GM15510 (cell line): ENCODE results near the gene MAPT.

Experiments used
- POLR2A ChIP-seq: IDR thresholded peaks from 3 replicates; pipeline ENCODE4 v1.6.1; 2011; ENCODE audit warnings: borderline replicate concordance; ENCODE audit not compliant: insufficient read length; ENCODE audit errors: extremely low read depth

The MAPT gene

DNA sequence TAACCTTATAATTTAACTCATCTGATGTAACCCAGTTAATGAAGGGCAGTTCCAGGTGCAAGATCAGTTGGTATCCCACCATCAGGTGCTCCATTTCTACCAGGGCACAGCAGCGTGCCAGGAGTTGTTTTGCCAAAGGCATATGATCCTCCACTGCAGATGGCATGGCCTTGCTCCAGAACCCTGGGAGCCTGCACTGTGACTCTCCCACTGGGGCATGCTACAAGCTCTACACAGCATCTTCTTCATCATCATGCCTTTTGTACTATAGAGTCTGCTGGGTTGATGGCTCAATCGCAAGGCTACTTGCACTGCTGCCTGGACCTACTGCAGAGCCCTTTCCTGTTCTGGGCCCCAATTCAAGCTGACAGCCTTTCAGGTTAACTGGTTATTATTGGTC is 11.3 kb upstream of the MAPT start:
- no peak for TF ChIP-seq POLR2A

DNA sequence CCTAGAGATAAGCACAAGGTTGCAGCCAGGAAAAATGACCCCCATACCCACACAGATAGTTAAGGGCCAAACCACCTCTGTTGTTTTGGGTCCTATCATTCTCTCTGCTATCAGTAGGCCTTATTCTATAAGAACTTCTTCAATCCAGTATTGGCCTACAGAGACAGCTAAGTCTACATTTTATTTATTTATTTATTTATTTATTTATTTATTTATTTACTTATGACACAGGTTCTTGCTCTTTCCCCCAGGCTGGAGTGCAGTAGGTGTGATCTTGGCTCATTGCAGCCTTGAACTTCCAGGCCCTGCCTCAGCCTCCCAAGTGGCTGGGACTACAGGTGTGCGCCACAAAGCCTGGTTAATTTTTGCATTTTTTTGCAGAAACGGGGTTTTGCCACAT is 7.5 kb upstream of the MAPT start:
- TF ChIP-seq POLR2A = no peak

DNA sequence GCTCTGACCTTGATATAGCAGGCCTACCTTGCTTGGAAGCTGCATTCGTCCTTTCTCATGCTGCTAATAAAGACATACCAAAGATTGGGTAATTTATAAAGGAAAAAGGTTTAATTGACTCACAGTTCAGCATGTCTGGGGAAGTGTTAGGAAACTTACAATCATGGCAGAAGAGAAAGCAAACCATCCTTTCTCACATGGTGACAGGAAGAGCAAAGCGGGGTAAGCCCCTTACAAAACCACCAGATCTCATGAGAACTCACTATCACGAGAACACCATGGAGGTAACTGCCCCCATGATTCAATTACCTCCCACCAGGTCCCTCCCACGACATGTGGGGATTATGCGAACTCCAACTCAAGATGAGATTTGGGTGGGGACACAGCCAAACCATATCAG is 6.0 kb upstream of the MAPT start:
- TF ChIP-seq POLR2A = no peak

DNA sequence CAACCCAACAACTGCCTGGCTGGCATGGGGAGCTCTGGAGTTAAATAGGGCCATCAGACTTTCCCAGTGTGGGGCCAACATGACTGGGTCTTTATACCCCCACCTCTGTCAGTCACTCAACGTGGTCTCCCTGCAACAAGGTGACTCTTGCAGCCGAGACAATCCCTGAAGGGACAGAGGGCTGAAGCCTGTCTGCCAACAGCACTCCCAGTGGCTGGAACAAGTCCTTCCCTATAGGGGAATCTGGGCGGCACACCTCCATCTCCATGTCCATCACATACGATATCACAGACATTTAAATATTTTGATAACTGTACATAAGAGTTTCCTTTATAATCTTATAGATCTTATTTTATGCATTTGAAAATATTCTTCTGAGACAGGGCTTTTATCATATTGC is 4.8 kb upstream of the MAPT start:
- TF ChIP-seq POLR2A = no peak

DNA sequence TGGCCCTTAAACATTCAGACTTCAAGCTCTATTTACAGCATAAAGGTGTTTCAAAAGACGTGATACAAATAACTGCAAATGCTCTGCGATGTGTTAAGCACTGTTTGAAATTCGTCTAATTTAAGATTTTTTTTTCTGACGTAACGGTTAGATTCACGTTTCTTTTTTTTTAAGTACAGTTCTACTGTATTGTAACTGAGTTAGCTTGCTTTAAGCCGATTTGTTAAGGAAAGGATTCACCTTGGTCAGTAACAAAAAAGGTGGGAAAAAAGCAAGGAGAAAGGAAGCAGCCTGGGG is 681 bp upstream of the MAPT start:
- TF ChIP-seq POLR2A = no peak

DNA sequence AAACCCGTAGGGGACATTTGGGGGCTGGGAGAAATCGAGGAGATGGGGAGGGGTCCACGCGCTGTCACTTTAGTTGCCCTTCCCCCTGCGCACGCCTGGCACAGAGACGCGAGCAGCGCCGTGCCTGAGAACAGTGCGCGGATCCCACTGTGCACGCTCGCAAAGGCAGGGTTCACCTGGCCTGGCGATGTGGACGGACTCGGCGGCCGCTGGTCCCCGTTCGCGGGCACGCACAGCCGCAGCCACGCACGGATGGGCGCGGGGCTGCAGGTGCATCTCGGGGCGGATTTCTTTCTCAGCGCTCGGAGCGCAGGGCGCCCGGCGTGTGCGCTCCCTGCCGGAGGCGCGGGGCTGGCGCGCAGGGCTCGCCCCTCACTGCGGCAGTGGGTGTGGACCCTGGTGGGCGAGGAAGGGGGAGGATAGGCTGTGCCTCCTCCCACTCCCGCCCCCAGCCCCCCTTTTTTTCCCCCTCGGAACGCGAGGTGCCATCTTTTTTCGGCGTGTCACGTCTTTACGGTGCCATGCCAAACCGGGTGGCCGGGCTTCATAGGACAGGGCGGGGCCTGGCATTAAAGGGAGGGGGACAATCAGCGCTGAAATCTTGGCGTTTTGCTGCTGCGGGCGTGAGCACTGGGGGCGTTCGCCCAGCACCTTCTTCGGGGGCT is 1.1 kb downstream of the MAPT start:
- no peak for TF ChIP-seq POLR2A

DNA sequence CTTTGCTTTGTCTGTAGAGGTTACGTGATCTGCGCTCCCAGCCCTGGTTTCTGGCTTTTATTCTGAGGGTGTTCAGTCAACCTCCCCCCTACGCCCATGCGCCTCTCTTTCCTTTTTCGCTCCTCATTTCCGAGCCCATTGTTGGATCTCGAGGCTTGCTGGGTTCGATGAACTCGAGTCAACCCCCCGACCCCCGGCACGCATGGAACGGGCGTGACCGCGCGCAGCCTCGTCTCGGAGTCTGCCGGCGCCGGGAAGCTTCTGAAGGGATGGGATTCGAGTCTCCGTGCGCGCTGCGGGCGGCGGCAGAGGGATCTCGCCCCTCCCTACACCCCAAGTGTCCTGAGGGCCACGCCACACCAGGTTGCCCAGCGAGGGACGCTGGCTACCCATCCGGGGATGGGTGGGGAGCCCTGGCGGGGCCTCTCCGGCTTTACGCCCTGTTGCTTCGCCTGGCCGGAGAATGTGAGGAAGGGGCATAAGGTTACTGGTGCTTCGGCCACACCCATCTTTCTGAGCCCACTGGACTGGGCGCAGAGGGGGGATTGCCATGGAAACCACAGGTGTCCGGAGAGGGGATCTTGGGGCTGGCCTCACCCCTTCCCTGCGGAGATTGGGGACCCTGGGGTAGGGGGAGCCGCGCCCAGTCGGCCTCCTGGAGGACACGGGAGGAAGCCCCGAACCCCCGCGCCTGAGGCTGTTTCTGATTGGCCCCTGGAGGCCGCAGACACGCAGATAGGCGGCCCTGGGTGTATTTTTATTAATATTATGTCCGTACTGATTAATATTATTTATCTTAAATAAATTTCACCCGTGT is 1.8 kb downstream of the MAPT start:
- TF ChIP-seq POLR2A = no peak

DNA sequence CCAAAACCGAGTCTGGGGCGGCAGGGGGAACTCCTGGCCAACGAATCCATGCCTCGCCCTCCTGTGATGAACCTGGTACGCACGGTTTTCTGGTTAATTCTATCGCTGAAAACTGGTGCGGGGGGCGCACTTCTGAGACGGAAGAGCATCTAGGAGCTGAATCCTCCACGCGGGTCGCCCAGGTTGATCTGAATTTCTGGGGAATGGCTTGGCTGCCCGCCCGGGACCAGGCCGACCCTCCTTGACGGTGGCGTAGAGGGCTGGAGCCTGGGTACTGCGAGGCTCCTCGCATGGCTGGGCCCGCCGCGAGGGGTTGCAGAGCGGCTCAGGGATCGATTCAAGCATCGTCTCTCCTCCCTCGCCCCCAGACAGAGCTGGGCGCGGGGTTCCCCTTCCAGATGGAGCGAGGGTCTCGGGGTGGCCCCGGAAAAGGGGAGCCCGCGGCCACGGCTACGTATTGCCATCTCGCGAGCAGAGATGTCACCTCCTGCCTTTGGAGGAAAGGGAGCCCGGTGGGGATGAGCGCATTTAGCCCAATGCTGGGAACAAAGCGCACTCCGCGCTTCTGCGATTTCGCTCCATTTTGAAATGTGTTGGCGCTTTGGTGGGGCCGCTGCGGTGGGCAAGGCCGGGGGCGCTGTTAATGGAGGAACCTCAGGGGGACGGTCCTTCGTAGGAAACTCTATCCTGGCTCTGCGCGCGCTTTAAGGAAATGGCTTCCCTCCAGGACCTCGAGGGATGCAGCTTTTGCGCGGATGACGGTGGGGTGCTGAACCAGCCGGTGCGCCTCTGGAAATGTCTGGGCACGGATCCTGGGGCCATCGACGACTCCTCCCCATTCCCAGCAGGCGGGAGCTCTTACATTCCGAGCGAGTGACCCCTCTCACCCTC is 2.7 kb downstream of the MAPT start:
- no peak for TF ChIP-seq POLR2A

DNA sequence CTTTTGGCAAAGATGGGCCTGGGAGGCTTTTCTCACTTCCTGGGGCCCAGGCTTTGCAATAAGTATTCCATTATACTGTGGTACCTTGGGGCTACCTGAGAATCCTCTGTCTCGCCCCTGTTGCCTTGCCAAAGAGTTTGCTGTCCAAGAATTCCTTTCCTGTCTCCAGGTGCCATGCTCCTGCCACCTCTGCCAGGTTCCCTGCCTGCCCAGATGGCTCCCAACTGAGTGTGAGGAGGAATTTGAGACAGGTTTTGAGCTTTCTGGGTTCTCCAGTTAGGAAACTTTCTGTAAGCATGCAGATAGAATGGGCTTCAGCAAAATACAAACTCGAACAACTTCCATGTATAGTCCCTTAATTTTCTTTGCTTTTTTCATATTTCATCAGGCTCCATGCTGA is 5.8 kb downstream of the MAPT start:
- no peak for TF ChIP-seq POLR2A

DNA sequence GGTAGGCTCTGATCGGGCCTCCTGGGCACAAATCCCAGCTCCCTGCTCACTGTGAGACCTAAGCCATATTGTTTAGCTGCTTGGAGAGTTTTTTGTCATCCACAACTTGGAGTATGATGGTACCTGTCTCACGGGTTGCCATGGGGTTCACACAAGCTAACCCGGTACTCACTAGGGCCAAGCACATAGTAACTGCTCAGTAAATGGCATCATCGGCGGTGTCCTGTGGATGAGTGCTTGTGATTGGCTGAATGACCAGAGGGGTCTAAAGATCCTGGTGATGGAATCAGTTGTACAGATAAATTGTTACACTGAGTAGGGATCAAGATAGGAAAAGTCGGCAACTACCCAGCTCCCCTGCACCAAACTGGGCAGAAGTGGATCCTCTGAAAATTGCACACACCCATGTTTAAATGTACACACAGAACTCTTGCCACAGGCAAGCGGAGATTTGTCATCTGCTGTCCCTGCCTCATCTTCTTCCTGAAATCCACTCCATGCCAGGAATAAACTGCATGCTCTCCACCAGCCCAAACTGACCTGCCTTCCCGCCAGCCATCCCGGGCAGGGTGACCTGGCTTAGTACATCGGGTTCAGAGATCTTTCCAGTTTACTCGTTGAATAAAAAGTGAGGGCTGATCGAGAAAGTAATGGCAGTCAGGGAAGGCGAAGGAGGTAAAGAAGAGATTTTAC is 6.5 kb downstream of the MAPT start:
- no peak for TF ChIP-seq POLR2A

DNA sequence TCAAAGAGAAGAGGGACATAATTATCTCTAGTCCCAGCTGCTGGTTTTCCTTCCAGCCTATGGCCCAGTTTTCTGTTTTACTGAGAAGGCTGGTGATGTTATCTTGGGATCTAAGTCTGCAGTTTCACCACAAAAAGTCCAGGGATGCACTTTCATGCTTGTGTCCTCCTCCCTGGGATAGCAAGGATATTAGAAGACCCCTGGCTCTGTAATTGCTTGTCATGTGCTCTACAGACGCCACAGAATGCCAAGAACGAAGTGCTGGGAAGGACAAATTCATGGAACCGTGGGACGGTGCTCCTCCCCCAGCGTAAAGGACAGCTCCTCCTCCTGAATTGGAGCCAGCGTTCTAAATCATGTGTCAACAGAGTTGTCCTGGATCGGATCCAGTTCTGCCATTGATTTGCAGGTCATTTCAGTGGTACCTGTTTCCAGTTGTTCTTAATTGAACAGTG is 8.6 kb downstream of the MAPT start:
- TF ChIP-seq POLR2A = no peak

DNA sequence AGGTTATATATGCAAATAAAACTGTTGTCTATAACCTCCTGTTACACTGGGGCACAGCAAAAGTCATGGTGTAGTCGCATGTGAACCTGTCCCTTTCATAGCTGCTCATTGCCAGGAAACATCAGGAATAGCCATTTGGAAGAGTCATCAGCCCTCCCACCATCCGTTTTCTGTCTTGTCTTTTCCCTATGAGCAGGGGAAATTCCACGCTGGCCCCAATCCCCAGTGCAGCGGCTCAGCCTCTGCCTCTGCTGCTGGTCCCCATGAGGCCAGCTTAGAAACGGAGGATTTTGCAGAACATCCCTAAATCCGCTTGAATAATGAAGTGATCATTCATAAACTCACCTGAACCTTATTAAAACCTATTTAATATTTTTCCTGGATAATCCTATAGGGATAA is 10.5 kb downstream of the MAPT start:
- TF ChIP-seq POLR2A = no peak

DNA sequence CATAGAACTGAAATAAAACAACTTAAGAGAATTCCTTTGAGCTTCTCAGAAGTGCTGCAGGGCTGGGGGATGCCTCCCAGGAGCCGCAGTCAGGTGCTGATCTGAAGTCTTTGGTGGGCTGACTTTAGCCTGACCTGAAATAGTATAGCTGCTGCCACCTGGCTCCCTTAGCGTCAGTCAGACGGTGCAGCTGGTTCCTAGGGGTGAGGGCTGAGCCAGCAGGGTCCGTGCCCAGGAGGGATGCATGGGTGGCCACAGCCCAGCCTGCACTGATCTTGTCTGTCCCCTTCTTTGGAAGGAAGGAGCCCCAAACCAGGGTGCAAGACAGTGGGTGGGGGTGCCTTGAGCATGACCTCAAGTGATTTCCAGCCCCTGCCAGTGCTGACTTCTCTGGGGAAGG is 11.5 kb downstream of the MAPT start:
- no peak for TF ChIP-seq POLR2A

DNA sequence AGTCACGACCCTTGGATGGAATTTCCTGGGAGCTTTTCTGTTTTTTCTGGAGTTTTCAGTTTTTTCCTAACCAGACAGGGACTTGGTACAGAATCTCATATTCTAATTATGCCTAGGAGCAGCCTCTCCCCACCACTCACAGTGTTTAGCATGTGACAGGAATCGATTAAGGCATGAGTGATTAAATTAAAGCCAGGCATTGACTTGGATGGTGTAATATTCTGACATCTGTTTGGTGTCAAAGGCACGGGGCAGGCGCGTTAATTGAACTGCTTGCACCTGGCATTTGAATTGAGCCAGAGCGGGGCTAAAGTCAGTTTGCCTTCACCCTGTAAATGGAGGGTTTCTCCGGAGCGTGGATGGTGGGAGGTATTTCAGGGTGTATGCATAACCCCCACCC is 11.9 kb downstream of the MAPT start:
- TF ChIP-seq POLR2A = no peak

DNA sequence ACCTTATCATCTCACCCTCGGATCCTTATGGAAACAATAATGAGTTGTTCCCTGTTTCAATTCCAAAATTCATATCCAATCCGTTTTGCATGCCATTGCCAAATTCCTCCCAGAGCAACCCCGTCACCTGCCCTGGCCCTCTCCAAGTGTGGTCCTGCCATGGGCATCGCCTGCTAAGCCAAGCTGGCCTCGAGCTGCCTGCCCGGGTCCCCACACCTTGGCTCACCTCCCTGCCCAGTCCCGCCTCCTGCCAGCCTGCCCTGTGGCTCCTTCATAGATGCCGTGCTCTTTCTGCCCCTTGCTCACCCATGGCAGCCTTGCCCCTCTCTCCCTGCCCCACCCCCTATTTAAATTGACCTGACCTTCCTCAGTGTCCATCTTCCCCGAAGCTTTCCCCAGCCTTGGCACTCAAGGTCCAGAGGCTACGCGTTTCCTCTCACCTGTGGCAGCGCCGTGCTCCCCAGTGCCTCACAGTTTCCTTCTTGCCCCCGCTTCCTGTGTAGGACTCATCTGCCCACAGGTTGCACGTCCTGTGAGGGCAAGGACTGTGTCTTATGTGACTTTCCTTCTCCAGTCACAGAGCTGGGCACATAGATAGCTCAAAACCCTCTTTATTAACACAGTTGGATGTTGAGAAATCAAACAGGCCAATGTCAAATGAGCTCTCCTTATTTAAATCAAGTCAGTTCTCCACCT is 12.7 kb downstream of the MAPT start:
- TF ChIP-seq POLR2A = no peak

DNA sequence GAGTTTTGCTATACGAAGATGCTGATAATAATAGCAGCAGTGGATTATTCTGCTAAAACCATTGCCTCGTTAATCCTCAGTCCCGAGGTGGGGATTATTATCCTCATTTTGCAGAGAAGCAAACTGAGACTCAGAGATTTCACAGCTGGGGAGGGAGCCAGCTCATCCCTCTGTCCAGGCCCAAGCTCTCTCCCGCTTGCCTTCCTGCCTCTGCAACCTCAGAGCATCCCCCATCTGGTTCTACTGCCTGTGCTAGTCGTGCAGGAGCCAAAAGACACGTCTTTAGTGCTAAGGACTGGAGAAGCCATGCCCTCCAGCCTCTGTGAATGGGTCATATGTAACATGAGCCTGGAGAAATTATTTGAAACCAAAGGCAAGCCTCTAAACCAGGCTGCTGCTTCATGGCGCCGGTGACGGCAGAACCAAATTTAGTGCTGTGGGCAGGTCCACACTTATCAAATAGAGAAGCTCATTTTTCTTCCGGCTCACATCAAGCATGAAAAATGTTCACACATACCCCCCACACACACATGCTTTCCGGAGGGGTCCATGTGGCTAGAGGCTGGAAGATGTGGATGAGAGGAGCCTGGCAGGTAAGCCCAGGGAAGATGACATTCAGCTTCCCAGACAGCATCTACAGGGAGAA is 13.5 kb downstream of the MAPT start:
- TF ChIP-seq POLR2A = no peak
